Measurements from ENCODE around the gene ASIC4. TPM values are rescaled to one million over a fixed set of nuclear protein-coding genes. Genes with fewer than 3 reads are reported as not detected.

ASIC4 gene
- total RNA-seq, 1 experiment from 2014 or later = not detected

GRCh38 chr2:219545943-219546352, 31.7 kb downstream of the ASIC4 start:
- no peaks in the 10 kb centered on the region for H3K27me3 Mint-ChIP-seq (ENCODE audit: insufficient read depth, unreplicated experiment)
- no TSS peak for BruUV-seq (replicated peaks)
- no peak overlapping the region for H3K27ac Mint-ChIP-seq (ENCODE audit: low read depth, unreplicated experiment)
- CTCF ChIA-PET = interaction anchor here (1.0 to 2.0 kb wide), 2 partner anchors 15 to 16 kb away, joined by 4 read pairs; no protein-coding TSS in a partner anchor
- peaks cover 15% of the 10 kb centered on the region for H3K4me1 Mint-ChIP-seq (ENCODE audit: insufficient read depth, unreplicated experiment)
- peaks cover 8% of the 10 kb centered on the region for H3K36me3 Mint-ChIP-seq (ENCODE audit: insufficient read depth, unreplicated experiment)
- no peaks in the 10 kb centered on the region for H3K9me3 Mint-ChIP-seq (ENCODE audit: unreplicated experiment)
- POLR2A ChIA-PET = no interaction called here
- intact Hi-C loops (cut with micrococcal nuclease) = no loop called here
- no peak overlapping the region for H3K4me3 Mint-ChIP-seq (ENCODE audit: unreplicated experiment)
- no peak for DNase-seq (ENCODE audit: unreplicated experiment)
- TF ChIP-seq, protein P1, sequence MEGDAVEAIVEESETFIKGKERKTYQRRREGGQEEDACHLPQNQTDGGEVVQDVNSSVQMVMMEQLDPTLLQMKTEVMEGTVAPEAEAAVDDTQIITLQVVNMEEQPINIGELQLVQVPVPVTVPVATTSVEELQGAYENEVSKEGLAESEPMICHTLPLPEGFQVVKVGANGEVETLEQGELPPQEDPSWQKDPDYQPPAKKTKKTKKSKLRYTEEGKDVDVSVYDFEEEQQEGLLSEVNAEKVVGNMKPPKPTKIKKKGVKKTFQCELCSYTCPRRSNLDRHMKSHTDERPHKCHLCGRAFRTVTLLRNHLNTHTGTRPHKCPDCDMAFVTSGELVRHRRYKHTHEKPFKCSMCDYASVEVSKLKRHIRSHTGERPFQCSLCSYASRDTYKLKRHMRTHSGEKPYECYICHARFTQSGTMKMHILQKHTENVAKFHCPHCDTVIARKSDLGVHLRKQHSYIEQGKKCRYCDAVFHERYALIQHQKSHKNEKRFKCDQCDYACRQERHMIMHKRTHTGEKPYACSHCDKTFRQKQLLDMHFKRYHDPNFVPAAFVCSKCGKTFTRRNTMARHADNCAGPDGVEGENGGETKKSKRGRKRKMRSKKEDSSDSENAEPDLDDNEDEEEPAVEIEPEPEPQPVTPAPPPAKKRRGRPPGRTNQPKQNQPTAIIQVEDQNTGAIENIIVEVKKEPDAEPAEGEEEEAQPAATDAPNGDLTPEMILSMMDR (IDR thresholded peaks at IDR 0.05; ENCODE audit: unreplicated experiment) = no peak

- DNase-seq (ENCODE audit: unreplicated experiment) = no peak
- intact Hi-C loops (cut with micrococcal nuclease) = no loop called here
- no peak overlapping the region for H3K27ac Mint-ChIP-seq (ENCODE audit: low read depth, unreplicated experiment)
- no peaks in the 10 kb centered on the region for H3K36me3 Mint-ChIP-seq (ENCODE audit: insufficient read depth, unreplicated experiment)
- TF ChIP-seq, protein P1 (IDR thresholded peaks at IDR 0.05; ENCODE audit: unreplicated experiment) = no peak
- ChIA-PET POLR2A (no interaction called here), CTCF (interaction anchor here (0.6 to 3.0 kb wide), 3 partner anchors 12 to 1391 kb away, joined by 3 to 21 read pairs (median 3); no protein-coding TSS in a partner anchor)
- no peaks in the 10 kb centered on the region for H3K27me3 Mint-ChIP-seq (ENCODE audit: insufficient read depth, unreplicated experiment)
- no TSS peak for BruUV-seq (replicated peaks)
- no peaks in the 10 kb centered on the region for H3K9me3 Mint-ChIP-seq (ENCODE audit: unreplicated experiment)
- H3K4me1 Mint-ChIP-seq (ENCODE audit: insufficient read depth, unreplicated experiment) = peaks cover 12% of the 10 kb centered on the region
- no peak overlapping the region for H3K4me3 Mint-ChIP-seq (ENCODE audit: unreplicated experiment)
Observed at GRCh38 chr2:219547621-219548020, 33.3 kb downstream of the ASIC4 start.

DNA sequence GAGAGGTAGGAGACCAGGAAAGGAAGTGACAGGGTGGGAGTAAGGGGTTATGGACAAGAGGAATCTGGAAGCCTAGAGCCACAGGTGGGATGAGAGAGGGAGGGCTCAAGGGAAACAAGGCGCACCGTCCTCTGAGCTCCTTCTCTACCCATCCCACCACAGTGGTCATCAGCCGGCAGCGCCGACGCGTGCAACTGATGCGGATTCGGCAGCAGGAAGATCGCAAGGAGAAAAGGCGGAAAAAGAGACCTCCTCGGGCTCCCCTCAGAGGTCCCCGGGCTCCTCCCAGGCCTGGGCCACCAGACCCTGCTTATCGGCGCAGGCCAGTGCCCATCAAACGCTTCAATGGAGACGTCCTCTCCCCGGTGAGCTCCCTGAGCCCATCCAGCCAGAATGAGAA, 34.7 kb downstream of the ASIC4 start:
- intact Hi-C loops (cut with micrococcal nuclease) = no loop called here
- BruUV-seq (replicated peaks) = no TSS peak
- TF ChIP-seq, protein P1 (IDR thresholded peaks at IDR 0.05; ENCODE audit: unreplicated experiment) = no peak
- no peaks in the 10 kb centered on the region for H3K27me3 Mint-ChIP-seq (ENCODE audit: insufficient read depth, unreplicated experiment)
- H3K9me3 Mint-ChIP-seq (ENCODE audit: unreplicated experiment) = no peaks in the 10 kb centered on the region
- DNase-seq (ENCODE audit: unreplicated experiment) = no peak
- H3K4me1 Mint-ChIP-seq (ENCODE audit: insufficient read depth, unreplicated experiment) = peaks cover 12% of the 10 kb centered on the region
- ChIA-PET CTCF (interaction anchor here (0.5 to 3.0 kb wide), 6 partner anchors 8 to 408 kb away, joined by 3 to 21 read pairs (median 7); no protein-coding TSS in a partner anchor), POLR2A (interaction anchor here (0.7 to 0.9 kb wide), 2 partner anchors 50 to 87 kb away, joined by 3 to 4 read pairs; partner anchors contain the start of gene GMPPA)
- no peak overlapping the region for H3K27ac Mint-ChIP-seq (ENCODE audit: low read depth, unreplicated experiment)
- H3K36me3 Mint-ChIP-seq (ENCODE audit: insufficient read depth, unreplicated experiment) = no peaks in the 10 kb centered on the region
- H3K4me3 Mint-ChIP-seq (ENCODE audit: unreplicated experiment) = no peak overlapping the region

DNA sequence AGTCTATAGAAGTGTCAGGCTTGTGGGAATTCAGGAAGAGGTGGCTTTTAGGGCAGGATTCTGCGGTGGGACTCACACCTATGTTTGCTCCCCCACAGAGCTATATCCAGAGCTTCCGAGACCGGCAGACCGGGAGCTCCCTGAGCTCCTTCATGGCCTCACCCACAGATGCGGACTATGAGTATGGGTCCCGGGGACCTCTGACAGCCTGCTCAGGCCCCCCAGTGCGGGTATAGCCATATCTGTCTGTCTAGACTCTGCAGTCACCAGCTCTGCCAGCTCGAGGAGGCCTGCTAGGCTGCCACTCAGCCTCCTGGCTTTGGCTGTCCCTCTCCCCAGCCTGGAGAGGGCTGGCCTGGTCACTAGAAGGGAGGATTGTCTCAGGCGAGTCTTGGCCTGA, 35.3 kb downstream of the ASIC4 start:
- ChIA-PET POLR2A (interaction anchor here (0.7 kb wide), 1 partner anchor 51 kb away, joined by 3 read pairs; the partner anchor contains the start of gene GMPPA), CTCF (interaction anchor here (1.1 to 3.0 kb wide), 5 partner anchors 9 to 147 kb away, joined by 4 to 21 read pairs (median 8); no protein-coding TSS in a partner anchor)
- no peaks in the 10 kb centered on the region for H3K27me3 Mint-ChIP-seq (ENCODE audit: insufficient read depth, unreplicated experiment)
- no peaks in the 10 kb centered on the region for H3K36me3 Mint-ChIP-seq (ENCODE audit: insufficient read depth, unreplicated experiment)
- no peak overlapping the region for H3K27ac Mint-ChIP-seq (ENCODE audit: low read depth, unreplicated experiment)
- H3K9me3 Mint-ChIP-seq (ENCODE audit: unreplicated experiment) = no peaks in the 10 kb centered on the region
- BruUV-seq (replicated peaks) = no TSS peak
- no peak for DNase-seq (ENCODE audit: unreplicated experiment)
- H3K4me3 Mint-ChIP-seq (ENCODE audit: unreplicated experiment) = no peak overlapping the region
- TF ChIP-seq, protein P1 (IDR thresholded peaks at IDR 0.05; ENCODE audit: unreplicated experiment) = no peak
- H3K4me1 Mint-ChIP-seq (ENCODE audit: insufficient read depth, unreplicated experiment) = peaks cover 7% of the 10 kb centered on the region
- intact Hi-C loops (cut with micrococcal nuclease) = no loop called here
